ENCODE data around the gene NOS1AP.
A peak's percentile ranks its signal among the peaks of the same experiment; 100 is the strongest.

Gene NOS1AP

DNA sequence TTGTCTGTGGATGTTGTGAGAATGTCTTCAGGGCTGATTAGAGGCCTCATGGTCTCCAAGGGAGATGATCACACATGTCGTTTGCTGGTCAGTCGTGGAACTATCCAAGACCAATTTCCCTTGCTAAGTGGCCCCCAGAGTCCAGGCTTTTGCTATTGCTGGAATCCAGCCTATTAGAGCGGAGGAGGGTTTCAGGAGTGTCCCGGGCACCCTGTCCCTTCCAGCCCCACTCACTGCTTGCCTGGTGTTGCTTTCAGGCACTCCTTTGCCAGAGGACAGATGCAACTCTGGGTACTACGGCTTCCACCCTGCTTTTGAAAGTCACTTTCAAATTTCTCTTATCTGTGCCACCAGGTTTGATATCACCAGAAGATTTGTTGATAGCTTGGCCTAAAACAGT, 149.1 kb downstream of the NOS1AP start:
- no peak for TF ChIP-seq POLR2A (IDR thresholded peaks at IDR 0.05; ENCODE audit: low read depth, low read length)
- FAIRE-seq, result no peak
- DNase-seq (ENCODE audit: insufficient read length, low spot score), result no peak

GRCh38 chr1:162218975-162219374, 149.5 kb downstream of the NOS1AP start:
- no peak for DNase-seq (ENCODE audit: insufficient read length, low spot score)
- TF ChIP-seq POLR2A (IDR thresholded peaks at IDR 0.05; ENCODE audit: low read depth, low read length), result no peak
- no peak for FAIRE-seq

DNA sequence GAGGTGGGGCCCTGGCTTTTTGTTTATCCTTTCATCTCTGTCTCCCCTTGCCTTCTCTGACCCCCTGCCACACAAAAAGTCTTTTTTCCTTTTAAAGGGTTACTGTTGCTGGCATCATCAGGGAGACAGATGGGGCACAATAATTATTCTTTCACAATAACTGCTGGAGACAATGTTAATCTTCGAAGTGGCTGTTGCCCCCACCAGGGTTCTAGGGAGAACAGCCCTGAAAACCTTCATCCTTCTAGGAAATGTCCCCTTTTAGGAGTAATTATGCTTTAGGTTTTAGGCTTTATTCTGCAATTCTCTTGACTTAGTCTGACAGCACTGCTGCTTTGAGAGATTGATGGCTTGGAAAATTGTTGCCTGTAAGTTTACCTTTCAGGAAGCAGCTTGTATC, 150.0 kb downstream of the NOS1AP start:
- DNase-seq (ENCODE audit: insufficient read length, low spot score) (no peak), FAIRE-seq (no peak)
- TF ChIP-seq POLR2A (IDR thresholded peaks at IDR 0.05; ENCODE audit: low read depth, low read length), result no peak

DNA sequence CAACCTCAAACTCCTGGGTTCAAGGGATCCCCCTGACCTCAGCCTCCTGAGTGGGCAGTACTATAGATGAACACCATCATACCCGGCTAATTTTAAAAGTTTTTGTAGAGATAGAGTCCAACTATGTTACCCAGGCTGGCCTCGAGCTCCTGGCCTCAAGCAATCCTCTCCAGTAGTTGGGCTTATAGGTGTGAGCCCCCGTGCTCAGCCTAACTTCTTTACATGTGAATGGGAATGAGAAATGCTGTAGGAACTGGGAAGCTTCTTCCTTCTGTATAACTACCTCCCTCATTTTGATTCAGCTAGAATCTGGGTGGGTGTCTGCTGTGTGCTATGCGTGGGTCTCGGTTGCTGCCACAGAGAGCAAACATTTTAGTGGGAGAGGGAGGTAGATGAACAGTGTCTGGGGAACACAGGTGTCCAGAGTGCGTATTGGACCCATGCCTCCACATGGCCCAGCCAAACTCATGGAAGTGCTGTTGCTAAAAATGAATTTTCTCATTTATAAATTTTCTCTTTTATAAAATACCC, 150.6 kb downstream of the NOS1AP start:
- DNase-seq (ENCODE audit: insufficient read length, low spot score), result no peak
- no peak for FAIRE-seq
- no peak for TF ChIP-seq POLR2A (IDR thresholded peaks at IDR 0.05; ENCODE audit: low read depth, low read length)

DNA sequence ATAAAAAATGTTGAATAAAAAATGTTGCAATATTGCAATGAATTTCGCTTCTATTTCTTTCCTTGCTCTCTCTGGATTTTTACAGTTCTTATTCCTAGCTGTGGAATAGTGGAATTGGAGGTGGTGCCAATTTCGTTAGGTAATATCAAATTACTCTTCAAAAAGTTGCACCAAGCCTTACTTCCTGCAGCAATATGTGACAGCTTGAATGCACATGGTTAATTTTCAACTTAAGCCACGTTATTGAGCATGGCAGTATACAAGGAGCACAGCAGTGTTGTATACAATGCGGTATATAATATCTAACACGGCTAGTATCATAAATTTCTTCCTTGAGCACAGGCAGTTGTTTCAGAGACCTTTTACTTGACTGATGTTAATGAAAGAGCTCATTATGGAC, 152.5 kb downstream of the NOS1AP start:
- no peak for TF ChIP-seq POLR2A (IDR thresholded peaks at IDR 0.05; ENCODE audit: low read depth, low read length)

DNA sequence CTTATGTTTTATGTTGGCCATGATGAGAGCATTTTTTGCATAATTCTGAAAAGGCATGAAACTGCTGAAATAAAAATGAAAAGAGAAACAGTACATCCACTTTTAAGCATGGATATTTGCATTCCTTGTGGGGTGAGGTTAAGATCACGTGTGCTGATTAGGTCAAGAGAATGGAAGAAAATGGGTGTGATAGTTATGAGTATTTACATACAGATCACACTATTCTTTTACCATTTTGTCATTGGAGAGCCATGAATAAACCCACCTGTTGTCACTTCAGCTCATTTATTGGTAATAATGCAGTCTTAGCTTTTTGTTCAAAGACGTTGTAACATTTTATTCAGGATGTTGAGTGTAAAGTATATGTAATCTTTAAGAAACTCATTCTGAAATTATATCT, 153.2 kb downstream of the NOS1AP start:
- DNase-seq (ENCODE audit: insufficient read length, low spot score) (no peak), FAIRE-seq (no peak)
- no peak for TF ChIP-seq POLR2A (IDR thresholded peaks at IDR 0.05; ENCODE audit: low read depth, low read length)

More for the DNA sequence above, 152.5 kb downstream of the NOS1AP start:
- FAIRE-seq (no peak), DNase-seq (ENCODE audit: insufficient read length, low spot score) (no peak)

DNA sequence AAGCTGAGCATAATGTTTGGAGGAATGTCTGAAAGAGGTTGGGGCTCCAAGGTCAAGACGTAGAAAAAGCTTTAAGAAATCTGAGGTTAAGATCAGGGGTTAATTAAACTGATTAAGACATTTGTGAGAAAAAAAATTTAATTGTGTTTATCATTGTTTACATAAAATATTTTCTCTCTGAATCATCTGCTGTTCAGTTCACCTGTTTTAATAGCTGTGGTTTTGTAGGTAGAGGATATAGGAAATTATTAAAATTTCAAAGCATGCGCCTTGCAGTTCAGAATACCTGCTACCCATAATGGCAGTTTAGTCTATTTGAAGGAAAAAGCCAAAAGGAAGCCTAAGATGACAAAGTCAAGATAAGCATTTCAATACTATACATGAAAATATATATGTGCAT, 154.0 kb downstream of the NOS1AP start:
- DNase-seq (ENCODE audit: insufficient read length, low spot score) (no peak), FAIRE-seq (no peak)
- TF ChIP-seq POLR2A (IDR thresholded peaks at IDR 0.05; ENCODE audit: low read depth, low read length), result no peak

- FAIRE-seq (no peak), DNase-seq (ENCODE audit: insufficient read length, low spot score) (no peak)
- no peak for TF ChIP-seq POLR2A (IDR thresholded peaks at IDR 0.05; ENCODE audit: low read depth, low read length)
Measured at GRCh38 chr1:162224267-162224666, 154.8 kb downstream of the NOS1AP start.

GRCh38 chr1:162228586-162228985, 159.1 kb downstream of the NOS1AP start:
- TF ChIP-seq POLR2A (IDR thresholded peaks at IDR 0.05; ENCODE audit: low read depth, low read length), result no peak
- FAIRE-seq, result no peak
- DNase-seq (ENCODE audit: insufficient read length, low spot score), result no peak

- FAIRE-seq, result no peak
- no peak for TF ChIP-seq POLR2A (IDR thresholded peaks at IDR 0.05; ENCODE audit: low read depth, low read length)
- DNase-seq (ENCODE audit: insufficient read length, low spot score), result no peak
Measured at GRCh38 chr1:162229549-162229948, 160.1 kb downstream of the NOS1AP start.

DNA sequence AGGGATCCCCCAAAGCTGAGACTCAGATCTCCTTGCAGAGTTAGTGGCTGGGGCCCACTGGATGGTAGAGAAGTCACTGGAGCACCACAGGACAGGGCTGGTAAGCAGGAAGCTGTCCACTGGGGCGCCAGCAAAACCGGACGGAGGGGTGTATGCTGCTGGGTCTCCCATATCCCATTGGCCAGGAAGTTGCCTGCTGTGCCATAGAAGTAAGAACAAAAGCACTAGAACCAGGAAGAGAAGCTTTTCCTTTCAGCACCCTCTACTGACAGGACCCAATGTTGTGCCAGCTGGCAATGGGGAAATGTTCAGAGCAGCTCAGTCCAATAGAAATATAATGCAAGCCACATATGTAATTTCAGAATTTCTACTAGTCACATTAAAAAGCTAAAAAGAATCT, 160.6 kb downstream of the NOS1AP start:
- DNase-seq (ENCODE audit: insufficient read length, low spot score) (peak; percentile 38), FAIRE-seq (peak; percentile 33)
- TF ChIP-seq POLR2A (IDR thresholded peaks at IDR 0.05; ENCODE audit: low read depth, low read length), result no peak

- FAIRE-seq (no peak), DNase-seq (ENCODE audit: insufficient read length, low spot score) (no peak)
- TF ChIP-seq POLR2A (IDR thresholded peaks at IDR 0.05; ENCODE audit: low read depth, low read length), result no peak
Measured at GRCh38 chr1:162230517-162230916, 161.0 kb downstream of the NOS1AP start.

GRCh38 chr1:162232034-162232711, 162.7 kb downstream of the NOS1AP start:
- FAIRE-seq (no peak), DNase-seq (ENCODE audit: insufficient read length, low spot score) (no peak)
- no peak for TF ChIP-seq POLR2A (IDR thresholded peaks at IDR 0.05; ENCODE audit: low read depth, low read length)

DNA sequence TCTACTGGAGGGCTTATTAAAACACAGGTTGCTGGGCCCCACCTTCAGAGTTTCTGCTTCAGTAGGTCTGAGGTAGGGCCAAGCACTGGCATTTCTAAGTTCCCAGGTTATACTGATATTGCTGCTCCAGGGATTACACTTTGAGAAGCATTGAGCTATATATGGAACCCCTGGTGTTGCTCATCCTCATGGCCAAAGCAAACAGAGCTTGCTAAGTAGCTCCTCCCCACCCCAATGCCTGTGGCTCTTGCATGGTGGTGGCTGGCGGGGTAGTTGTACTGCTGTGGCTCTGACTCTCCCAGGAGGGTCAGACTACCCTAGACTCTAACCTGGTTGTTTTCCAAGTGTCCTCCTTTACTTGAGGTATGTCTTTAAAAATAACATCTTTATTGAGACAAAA, 163.6 kb downstream of the NOS1AP start:
- no peak for DNase-seq (ENCODE audit: insufficient read length, low spot score)
- no peak for FAIRE-seq
- no peak for TF ChIP-seq POLR2A (IDR thresholded peaks at IDR 0.05; ENCODE audit: low read depth, low read length)

DNA sequence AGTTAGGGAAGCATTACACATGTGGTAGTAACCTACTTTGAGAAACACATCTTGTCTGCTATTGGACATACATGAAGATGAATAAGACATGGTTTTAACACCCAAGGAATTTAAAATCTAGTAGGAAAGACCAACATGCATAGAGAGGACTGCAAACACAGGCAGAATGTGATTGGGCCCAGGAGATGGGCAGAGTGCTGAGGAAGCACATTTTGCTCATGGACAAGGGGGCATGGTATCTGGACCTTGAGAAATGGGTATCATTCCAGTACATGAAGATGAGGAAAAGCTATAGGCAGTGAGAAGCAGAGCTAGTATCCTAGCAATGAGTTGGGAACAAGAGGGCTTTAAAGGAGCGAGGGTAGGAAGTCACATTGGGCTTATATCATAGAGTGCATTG, 164.4 kb downstream of the NOS1AP start:
- no peak for TF ChIP-seq POLR2A (IDR thresholded peaks at IDR 0.05; ENCODE audit: low read depth, low read length)
- FAIRE-seq (no peak), DNase-seq (ENCODE audit: insufficient read length, low spot score) (no peak)

Measured in H54 (cell line).